Tibial nerve (tissue), 4 donors: ENCODE measurements around the gene TAS1R1.

ENCODE experiments used
- EP300 ChIP-seq, 2 donors: sonication (generic); formaldehyde crosslinking; IDR thresholded peaks; one replicate each; pipeline ENCODE4 v1.6.1; 2017; ENCODE audit warnings: antibody characterized with exemption in 2 of 2, mild to moderate bottlenecking in 1 of 2
- POLR2A ChIP-seq, 2 donors: fragments of 450-650 bp; IDR thresholded peaks; one replicate each; pipeline ENCODE4 v1.6.1; 2017; ENCODE audit warnings: antibody characterized with exemption in 2 of 2, mild to moderate bottlenecking in 2 of 2, moderate library complexity in 2 of 2
- TF ChIP-seq, protein P1 (sequence below), 5 experiments: fragments of 200-600 bp in 3 of 5; fragments of 450-650 bp in 2 of 5; sonication (generic) in 3 of 5; IDR thresholded peaks; one replicate each; pipeline ENCODE4 v1.5.1; 2016 to 2019; ENCODE audit warnings: antibody characterized with exemption in 5 of 5, mild to moderate bottlenecking in 3 of 5, moderate library complexity in 2 of 5

DNA sequence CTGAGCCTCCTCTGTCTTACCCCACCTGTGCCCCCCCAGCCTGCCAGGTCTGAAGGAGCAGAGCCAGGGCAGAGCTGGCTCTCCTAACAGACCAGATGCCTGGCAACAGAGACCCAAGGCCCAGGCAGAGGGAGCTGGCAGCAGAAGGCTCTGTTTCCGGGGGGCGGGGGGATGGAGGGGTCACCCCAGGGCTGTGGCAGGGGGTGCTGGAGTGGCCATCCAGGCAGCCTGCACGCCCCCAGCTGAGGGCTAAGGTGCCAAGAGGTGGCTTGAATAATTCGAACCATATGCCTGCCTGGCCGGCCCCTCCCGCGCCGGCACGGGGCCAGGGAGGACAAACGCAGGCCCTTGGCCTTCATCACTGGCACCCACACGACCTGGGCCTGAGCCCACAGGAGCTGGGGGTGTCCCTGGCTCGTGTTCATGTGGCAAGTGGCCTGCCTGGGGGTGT, 47.6 kb upstream of the TAS1R1 start:
- TF ChIP-seq POLR2A (IDR thresholded peaks at IDR 0.05) (no peak), EP300 (IDR thresholded peaks at IDR 0.05) (peak in 1 of 2 donors; percentile 50)
- TF ChIP-seq, protein P1, sequence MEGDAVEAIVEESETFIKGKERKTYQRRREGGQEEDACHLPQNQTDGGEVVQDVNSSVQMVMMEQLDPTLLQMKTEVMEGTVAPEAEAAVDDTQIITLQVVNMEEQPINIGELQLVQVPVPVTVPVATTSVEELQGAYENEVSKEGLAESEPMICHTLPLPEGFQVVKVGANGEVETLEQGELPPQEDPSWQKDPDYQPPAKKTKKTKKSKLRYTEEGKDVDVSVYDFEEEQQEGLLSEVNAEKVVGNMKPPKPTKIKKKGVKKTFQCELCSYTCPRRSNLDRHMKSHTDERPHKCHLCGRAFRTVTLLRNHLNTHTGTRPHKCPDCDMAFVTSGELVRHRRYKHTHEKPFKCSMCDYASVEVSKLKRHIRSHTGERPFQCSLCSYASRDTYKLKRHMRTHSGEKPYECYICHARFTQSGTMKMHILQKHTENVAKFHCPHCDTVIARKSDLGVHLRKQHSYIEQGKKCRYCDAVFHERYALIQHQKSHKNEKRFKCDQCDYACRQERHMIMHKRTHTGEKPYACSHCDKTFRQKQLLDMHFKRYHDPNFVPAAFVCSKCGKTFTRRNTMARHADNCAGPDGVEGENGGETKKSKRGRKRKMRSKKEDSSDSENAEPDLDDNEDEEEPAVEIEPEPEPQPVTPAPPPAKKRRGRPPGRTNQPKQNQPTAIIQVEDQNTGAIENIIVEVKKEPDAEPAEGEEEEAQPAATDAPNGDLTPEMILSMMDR (IDR thresholded peaks at IDR 0.05) = no peak
